ENCODE results near the gene UMODL1.

UMODL1 gene

DNA sequence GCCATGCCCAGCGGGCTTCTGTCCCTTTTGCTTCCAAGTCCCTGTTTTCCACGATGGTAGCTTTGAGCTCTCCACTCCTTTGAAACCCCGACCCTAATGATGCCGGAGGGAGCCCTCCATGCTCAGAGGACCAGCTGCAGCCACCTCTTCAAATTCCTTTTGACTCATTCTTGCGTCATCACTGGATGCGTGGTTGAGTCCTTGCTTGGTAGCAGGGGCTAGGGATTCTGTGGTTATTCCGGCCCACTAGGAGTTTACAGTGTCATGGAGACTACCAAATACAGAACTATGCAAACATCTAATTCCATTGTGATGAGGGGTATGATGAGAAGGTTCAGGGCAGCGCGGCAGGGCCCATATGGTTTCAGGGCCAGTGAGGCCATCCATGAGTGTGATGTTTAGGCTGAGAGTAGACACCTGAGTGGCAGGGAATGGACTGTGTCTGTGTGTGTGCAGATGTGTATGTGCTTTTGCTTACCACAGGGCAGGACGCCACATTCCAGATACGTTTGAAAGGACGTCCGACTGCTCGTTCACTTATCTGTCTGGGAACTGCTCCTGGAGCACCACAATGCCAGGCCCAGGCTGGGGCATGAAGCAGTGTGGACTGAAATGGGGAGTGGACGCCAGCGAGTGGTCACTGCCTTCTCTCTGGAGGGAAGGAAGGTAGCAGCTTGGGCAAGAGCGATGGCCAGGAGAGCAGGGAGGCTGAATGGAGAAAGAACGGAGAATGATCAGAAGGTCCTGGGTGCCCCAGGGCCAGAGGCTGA, 30.5 kb upstream of the UMODL1 start:
- no peak for DNase-seq

DNA sequence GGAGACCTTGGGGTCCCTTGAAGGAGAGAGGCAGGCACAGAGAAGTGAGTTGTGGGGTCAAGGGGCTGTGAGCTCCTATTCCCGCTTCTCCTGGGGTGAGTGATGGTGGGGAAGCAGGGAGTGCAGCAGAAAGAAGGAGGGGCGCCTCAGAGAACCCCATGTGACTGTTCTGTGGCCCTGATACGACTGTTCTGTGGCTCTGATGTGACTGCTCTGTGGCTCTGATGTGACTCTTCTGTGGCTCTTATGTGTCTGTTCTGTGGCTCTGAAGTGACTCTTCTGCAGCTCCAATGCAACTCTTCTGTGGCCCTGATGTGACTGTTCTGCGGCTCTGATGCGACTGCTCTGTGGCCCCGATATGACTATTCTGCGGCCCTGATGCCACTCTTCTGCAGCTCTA, 29.9 kb upstream of the UMODL1 start:
- DNase-seq = no peak

DNA sequence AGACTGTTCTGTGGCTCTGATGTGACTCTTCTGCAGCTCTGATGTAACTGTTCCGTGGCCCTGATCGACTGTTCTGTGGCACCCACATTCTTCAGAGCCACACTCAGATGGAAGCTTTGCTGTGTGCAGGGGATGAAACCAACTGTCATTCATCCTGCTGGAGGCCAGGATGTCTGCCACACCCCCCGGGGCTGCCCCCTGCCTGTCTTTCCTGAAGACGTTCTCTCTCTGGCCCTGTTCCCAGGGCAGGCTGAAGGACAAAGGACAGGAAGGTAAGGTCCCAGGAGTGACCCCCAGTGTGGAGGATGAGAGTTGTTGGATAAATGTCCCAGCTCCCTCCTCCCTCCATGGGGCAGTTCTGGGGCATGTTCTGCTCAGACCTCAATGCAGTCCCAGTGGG, 29.4 kb upstream of the UMODL1 start:
- DNase-seq = no peak

DNA sequence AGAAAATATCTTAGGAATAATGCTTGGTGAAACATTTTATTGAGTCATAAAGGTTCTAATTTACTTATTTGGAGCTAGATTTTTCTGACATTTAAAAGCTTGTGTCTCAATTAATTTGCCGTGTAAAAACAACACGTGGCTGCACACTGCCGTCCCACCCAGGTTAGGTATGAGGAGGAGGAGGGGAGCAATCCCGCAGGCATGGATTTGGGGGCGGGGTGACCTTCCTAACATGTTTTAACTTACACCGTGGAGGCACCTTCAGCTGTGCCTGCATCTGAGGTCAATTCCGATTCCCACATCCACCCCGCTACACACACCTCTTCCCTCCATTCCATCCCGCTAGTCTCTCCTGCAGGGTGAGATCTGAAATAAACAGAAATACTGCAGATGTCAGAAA, 28.5 kb upstream of the UMODL1 start:
- DNase-seq = no peak

DNA sequence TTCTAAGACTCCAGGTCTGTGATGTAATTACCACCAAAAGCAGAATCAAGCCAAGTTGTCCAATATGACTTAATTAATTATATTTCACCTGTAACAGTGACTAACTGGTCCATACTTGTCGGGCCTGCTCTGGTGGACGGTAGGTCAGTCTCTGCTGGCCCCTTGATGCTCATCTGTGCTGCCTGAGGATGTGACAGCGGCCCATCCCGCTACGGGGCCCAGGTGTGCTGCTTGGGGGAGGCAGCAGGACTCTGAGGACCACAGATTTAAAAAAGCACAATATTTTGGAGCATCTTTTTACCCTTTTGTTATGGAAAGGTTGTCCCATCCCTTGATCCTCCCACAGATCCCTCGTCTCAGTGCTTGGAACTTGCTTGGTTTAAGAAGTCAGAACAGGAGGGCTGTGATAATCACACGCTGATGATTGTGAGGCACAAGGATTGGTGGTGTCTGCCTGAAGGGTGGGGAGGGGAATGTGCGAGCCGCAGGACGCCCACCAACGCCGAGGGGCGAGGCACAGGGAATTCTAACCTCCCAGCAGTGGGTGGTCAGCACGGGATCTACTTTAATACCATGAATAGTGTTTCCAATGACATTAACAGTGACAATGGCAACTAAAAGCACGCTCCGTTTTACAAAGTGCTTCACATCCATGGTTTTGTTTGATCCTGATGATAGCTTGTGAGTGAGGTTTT, 27.8 kb upstream of the UMODL1 start:
- DNase-seq = no peak

DNA sequence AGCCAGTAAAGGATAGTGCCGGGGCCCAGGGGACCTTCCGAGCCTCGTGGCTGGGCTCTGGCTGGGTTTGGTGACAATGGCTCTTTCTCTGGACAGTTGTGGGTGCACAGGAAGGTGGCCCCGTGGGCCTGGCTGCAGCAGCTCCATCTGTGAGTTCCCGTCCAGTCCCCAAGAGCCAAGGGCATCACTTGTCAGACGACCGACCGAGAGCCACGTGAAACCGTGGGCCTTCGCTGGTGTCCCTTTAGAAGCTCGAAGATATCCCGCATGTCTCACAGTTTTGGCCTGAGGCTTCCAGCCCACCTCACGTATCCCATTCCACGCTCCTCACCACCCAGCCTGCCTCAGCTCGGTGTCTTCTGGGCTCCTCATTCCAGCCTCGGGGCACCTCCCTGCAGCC, 27.2 kb upstream of the UMODL1 start:
- no peak for DNase-seq

DNA sequence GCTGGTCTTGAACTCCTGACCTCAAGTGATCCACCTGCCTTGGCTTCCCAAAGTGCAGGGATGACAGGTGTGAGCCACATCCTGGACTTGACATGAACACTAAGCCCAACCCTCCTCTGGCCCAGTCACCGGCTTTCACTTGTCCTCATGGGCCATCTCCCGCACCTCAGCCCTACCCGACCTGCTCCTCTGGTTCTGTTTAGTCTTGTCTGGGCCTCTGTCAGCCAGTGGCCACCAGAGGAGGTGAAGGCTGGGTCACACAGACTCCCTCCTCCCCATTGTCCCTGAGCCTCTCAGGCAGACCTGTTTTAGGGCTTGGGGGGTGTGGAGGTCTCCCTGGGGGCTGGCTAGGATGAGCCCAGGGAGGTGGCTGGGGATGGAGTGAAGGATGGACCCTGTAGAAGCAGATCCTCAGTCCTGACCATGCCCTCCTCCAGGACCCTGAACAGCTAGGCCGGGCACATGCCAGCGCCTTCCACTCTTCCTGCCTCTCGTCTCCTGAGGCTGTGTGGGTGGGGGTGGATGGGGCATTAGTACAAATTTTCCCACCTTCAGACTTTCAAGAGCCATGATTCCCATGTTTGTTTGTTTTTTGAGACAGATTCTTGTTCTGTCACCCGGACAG, 26.1 kb upstream of the UMODL1 start:
- no peak for DNase-seq

DNA sequence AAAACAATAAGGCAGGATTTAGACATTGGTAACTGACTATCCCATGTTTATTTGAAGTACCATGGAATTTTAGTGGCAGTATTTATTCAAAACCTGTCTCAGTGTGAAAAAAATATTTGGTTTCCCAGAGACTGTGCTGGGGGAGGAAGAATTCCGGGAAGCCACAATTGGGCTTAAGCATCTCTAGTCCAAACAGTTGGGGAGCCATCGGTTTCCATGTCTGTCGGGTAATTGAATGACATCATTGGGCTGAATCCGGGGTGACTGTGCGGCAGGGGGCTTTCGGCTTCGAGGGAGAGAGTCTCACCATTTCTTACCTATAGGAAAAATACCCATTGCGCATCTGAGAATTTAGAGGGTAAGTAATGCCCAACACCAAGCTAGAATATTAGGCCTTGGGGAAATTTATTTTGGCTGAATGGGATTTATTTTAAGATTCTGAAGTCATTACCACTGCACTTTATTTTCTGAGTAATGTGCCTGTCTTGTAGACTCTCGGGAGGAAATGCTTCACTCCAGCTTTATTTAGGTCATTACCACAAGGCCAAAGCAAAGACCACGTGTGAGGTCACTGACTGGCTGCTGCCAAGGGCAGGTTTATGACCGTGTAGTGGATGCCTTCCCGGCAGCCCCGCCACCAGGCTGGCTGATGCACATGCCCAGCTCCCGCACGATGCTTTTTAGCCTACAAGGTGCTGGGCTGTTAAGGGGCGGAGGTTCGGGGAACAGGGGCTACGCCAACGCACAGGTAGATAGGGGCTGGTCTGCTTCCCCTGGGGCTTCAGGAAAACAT, 23.1 kb upstream of the UMODL1 start:
- DNase-seq = peak in 10 of 14 donors; percentile 11 to 75 (median 44)

DNA sequence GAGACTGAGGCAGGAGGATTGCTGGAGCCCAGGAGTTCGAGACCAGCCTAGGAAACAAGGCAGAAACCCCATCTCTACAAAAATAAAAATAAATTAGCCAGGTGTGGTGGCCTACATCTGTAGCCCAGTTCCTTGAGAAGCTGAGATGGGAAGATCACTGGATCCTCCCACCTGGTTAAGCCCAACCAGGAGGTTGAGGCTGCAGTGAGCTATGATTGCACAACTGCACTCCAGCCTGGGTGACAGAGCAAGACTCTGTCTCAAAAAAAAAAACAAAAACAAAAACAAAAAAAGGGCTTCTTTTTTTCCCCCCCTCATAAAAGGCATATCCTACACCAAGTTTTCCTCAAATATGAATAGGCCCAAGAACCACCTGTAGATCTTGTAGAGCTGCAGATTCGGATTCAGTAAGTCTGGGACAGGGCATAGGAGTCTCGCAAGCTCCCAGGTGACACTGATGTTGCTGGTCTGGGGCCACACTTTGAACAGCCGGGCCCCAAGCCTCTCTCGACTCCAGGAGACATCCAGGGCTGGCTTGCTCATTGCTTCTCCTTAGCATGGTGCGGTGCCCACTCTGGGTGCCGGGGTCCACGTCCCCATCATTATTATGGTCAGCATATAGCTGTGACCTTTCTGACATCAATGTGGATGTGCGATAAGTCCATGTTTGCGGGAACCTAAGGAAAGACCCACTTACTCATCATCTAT, 22.1 kb upstream of the UMODL1 start:
- no peak for DNase-seq

DNA sequence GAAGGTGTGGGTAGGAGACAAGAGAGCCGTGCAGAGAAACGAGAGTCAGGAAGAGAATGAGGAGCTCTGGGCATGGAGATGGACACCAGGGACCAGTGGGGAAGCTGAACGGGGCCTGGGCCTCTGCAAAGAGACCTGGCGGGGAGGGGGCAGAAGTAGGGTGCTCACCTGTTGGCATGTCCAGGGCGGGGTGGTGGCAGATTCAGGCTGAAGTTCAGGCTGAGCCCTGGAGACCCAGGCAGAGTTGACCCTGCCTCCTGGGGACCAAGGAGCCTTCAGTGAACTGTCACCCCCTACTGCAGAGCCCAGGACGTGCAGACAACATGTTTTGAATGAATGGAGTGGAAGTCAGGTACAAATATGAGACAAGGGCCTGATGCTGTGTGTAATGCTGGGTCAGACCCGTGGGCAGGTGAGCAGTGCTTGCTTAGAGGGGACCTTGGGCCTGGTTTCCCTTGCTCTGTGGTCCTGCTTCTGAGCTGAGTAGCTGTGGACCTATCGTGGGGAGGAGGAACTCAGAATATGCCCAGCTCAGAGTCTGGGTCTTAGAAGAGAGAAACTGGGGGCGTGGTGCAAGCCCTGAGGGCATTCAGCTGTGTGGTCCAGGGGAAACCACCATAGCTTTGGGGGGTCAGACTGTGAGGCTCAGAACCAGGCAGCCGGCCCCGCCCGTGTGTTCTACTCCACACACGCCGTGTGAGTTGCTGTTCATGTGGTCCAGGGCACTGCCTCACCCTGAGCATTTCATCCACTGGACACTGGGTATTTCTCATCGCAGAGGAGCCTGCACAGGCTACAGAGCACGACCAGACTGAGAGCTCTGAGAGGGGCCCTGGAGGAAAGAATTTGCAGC, 21.3 kb upstream of the UMODL1 start:
- DNase-seq = no peak

DNA sequence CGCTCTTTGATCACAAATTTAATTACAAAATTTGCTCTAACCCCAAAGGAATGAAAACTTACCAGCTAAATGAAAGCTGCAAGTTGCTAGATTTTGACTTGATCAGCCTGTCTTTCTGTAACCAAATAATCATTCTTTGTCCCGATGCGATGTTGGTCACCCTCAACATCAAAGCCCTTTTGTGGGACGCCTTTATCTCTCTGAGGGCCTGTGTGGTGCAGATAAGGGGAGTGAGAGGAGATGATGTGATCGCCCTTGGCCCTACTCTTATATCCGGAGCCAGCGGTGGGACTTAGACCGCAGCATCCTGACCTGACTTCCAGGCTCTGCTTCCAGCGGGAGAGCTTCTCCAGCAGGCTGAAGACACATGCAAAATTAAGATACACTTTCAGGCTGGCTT, 19.3 kb upstream of the UMODL1 start:
- no peak for DNase-seq

DNA sequence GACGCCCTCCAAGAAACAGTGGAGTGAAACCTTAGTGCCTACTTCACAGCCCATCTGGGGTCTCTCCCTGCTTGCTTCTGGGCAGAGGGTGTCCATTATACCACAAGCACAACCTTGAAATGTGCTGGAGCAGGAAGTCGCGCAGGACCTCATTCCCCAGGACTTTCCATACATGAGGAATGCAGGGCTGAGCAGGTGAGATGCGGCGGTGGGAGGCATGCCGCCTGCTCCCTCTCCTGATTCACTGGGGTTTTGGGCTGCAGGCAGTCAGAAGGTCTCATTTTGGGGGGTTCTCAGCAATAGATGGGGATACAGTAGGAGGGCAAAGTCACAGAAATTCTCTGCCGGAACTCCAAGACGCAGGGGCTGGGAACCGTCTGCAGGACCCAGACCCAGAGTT, 15.7 kb upstream of the UMODL1 start:
- DNase-seq = no peak

DNA sequence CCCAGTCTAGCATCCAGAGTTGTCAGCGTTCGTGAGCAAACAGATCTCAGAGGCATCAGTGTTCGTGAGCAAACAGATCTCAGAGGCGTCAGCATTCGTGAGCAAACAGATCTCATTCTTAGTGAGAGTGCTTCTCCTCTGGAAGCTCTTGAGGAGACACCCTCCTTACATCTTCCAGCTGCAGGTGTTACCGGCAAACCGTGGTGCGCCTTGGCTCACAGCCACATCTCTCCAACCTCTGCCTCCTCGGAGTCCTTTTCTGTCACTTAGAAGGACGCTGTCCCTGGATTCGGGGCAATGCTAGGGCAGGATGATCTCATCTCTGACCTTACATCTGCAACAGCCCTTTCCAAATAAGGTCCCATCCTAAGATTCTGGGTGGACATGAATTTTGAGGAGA, 14.6 kb upstream of the UMODL1 start:
- no peak for DNase-seq

DNA sequence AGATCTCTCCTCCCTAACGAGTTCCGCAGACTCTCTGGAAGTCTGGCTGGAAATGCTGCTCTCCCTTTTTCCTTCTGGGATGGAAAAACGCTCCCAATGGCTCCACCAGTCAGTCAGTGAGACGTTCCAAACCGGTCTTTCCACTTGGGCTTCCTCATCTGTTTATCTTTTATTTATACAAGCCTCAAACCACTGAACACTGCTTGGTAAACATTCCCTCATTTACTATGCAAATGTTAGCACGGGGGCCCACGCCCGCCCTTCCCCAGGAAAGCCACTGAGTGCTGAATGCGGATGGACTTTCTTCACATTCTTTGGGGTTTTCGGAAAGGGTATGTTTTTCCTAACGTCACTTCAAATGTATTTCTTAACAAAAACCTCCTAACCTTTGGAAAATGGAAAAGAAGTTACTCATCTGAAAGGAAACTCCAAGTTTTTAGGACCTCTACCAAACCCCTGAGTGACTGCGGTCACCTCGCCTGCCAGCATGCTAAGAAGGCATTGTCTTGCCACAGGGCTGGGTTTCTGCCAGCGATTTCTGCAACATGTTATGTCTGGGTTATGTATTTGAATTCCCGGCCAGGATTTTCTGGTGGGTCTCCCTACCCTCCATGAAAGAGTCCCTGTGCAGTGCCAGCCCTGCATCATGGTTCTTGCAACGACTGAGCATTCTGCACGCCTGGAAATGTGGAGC, 14.0 kb upstream of the UMODL1 start:
- DNase-seq = peak in 1 of 14 donors; percentile 8

DNA sequence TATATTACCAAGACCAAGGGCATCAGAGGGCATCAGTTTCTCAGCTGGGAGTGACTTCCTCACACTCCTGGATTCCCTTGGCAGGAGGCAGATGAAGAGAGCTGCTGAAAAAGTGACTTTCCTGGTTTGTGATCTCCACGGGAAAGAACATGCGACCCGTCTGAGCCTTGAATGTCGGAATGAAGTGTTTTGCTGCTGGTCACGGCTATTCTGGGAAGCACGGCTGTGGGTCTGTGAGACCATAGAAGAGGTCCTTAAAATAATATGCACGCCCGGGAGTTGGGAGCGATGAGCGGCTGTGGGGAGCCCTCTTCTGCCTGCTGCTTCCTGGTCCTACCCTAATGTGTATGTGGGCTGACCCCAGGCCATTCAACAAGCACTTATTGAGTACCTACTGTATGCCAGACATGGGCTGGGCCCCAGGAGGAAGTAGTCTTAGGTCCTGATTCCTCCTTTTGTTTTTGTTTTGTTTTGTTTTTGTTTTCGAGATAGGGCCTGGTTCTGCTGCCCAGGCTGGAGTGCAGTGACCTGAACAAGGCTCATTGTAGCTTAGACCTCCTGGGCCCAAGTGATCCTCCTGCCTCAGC, 13.2 kb upstream of the UMODL1 start:
- DNase-seq = no peak

DNA sequence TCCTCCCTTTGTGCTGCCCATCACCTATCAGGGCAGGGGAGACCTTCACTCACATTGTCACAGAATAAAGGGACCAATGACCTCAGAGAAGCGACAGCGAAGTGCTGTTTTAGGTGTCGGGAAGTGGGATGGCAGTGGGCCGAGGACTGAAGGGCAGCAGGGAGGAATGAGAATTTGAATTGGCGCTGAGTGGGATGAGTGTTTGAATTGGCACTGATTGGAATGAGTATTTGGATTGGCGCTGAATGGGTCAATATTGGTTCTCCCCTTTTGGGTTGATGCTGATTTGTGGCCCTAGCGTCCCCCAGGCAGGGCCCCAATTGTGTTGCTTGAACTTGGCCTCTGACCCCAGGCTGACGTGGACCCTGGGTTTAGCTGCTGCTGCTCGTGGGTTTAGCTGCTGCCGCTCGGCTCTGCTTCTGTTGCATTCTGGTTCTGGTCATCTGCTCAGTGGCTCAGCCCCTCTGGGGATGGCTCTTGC, 12.4 kb upstream of the UMODL1 start:
- no peak for DNase-seq

DNA sequence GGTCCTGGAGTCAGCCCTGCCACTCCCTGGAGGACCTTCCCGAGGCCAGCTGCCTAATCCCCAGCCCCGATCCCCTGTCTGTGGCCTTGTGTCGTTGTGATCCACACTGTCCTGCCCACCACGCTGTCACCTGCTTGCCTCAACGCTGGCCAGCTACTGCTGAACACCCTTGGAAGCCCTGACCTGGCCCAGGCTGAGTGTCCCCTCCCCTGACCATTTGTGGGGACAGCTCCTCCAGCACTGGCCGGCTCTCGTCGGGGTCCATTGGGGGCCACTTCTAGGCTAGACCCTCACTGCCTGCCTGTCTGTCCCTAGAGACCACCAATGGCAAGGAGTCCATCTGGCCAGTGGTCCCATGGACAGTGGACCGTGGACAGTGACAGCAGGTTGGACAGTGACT, 12.0 kb upstream of the UMODL1 start:
- DNase-seq = no peak

DNA sequence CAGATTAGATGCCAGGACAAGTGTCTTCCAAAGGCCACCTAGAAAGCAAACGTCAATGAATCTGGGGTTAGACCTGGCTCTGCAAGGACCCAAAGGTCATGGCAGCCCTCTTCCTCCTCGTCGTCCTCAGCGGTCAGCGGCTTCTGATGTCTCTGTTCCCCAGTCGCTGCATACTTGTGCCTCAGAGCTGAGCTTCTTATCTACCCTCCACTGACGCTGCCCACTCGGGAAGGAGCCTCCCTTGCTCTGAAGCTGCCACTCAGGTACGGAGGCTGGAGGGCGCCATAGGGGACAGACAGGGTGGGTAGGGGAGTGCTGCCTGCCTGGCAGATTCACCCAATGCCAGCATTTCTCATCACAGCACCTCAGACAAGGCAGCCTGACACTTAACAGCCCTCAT, 11.4 kb upstream of the UMODL1 start:
- no peak for DNase-seq

DNA sequence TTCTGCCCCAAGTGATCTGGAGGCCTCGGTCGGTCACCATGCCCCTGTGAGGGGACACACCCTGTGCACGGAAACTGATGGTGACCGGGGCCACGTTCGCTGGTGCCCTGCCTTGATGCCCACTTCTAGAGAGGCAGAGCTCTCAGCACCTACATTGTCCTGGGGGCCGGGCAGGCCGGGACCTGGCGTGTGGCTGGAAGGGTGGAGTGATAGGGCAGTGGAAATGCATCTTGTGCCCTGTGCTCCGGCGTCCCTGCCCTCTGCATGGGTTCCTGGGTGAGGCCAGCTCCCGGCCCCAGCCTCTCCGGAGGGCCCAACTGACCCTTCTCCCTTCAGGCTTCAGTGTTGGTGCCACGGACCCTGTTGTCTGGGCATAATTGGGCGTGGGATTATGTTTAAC, 11.0 kb upstream of the UMODL1 start:
- DNase-seq = no peak
